HepG2 (cell line): ENCODE measurements around the gene PDE8B. TPM values are rescaled to one million over a fixed set of nuclear protein-coding genes. Genes with fewer than 3 reads are reported as not detected.

ENCODE experiments used
- ATAC-seq: fragments of 200-7000 bp; cut with Tn5 transposase; 3 replicates; pipeline ENCODE4 v1.9.1; 2020; ENCODE audit warnings: mild to moderate bottlenecking, moderate library complexity
- BruUV-seq: library from RNA; stranded (reverse); fragments of 400-500 nt; replicated peaks from 2 replicates; lab custom pipeline; 2021; lab: Mats Ljungman, UMichigan
- CTCF ChIA-PET: fragments of 300-600 bp; formaldehyde crosslinking; extraction: SDS; loops from one replicate; lab custom pipeline; 2021; ENCODE audit warnings: low total read pairs, inconsistent platforms, low intra/inter-chr PET ratio; lab: Yijun Ruan, JAX
- POLR2A ChIA-PET: fragments of 350-600 bp; sonication (Branson Sonifier 250); formaldehyde crosslinking; loops from one replicate; lab custom pipeline; 2020; ENCODE audit warnings: antibody characterized with exemption, inconsistent platforms; lab: Yijun Ruan, JAX
- DNase-seq: peaks from one replicate; pipeline ENCODE4 v3.0.0-alpha.2; 2015; ENCODE audit warnings: low spot score
- FAIRE-seq: peaks from 3 replicates; lab custom pipeline; 2011; peaks lifted over from hg19 to GRCh38; lab: Jason Lieb, UNC
- H2AFZ ChIP-seq: one replicate; pipeline ENCODE4 v1.6.1; 2011; ENCODE audit warnings: low read length, inconsistent platforms
- H3K27ac ChIP-seq: fragments of 300-600 bp; 3 replicates; pipeline ENCODE4 v1.8.0; 2011; ENCODE audit warnings: mixed run types, mild to moderate bottlenecking, mixed read lengths, low read length, inconsistent platforms; ENCODE audit not compliant: insufficient read depth; ENCODE audit errors: extremely low read length
- H3K27me3 ChIP-seq, 2 experiments: fragments of 200-600 bp in 1 of 2; 2 replicates in 1 of 2; 3 replicates in 1 of 2; pipeline versions ENCODE4 v1.6.0 to v1.8.0; 2011; ENCODE audit warnings: low read length in 2 of 2, mild to moderate bottlenecking in 2 of 2, moderate library complexity in 2 of 2, inconsistent platforms in 1 of 2; ENCODE audit not compliant: insufficient read depth in 2 of 2, control insufficient read depth in 1 of 2
- H3K36me3 ChIP-seq, 2 experiments: fragments of 200-600 bp in 1 of 2; replicated peaks in 1 of 2; 2 replicates in 1 of 2; 3 replicates in 1 of 2; pipeline versions ENCODE4 v1.5.1 to v1.8.0; 2011; ENCODE audit warnings: low read length in 2 of 2, inconsistent platforms in 1 of 2; ENCODE audit not compliant: insufficient read depth in 2 of 2, control insufficient read depth in 1 of 2
- H3K4me1 ChIP-seq: 2 replicates; pipeline ENCODE4 v1.5.1; 2012; ENCODE audit warnings: low read length, inconsistent platforms; ENCODE audit not compliant: insufficient read depth
- H3K4me2 ChIP-seq: 2 replicates; pipeline ENCODE4 v1.6.0; 2011; ENCODE audit warnings: low read depth, low read length, inconsistent platforms
- H3K4me3 ChIP-seq, 3 experiments: fragments of 200-600 bp in 1 of 3; sonication (generic), shearing (Covaris generic) in 1 of 3; replicated peaks in 1 of 3; 2 replicates each; pipeline ENCODE4 v1.5.1; 2011 to 2016; ENCODE audit warnings: low read length in 3 of 3, inconsistent platforms in 2 of 3, low read depth in 2 of 3, mild to moderate bottlenecking in 2 of 3, control low read depth in 1 of 3, mixed read lengths in 1 of 3; ENCODE audit not compliant: insufficient read depth in 1 of 3
- H3K79me2 ChIP-seq: one replicate; pipeline ENCODE4 v1.6.1; 2011; ENCODE audit warnings: low read length, inconsistent platforms; ENCODE audit not compliant: insufficient read depth
- H3K9ac ChIP-seq: 2 replicates; pipeline ENCODE4 v1.6.0; 2011; ENCODE audit warnings: mild to moderate bottlenecking, low read depth, low read length, inconsistent platforms; ENCODE audit not compliant: insufficient read depth
- H3K9me3 ChIP-seq: 2 replicates; pipeline ENCODE4 v1.5.1; 2012; ENCODE audit warnings: mild to moderate bottlenecking, low read length
- H4K20me1 ChIP-seq: 2 replicates; pipeline ENCODE4 v1.6.0; 2011; ENCODE audit warnings: inconsistent platforms, mild to moderate bottlenecking, low read length, moderate library complexity; ENCODE audit not compliant: insufficient read depth
- AGO2 ChIP-seq: fragments of 200-400 bp; formaldehyde crosslinking; optimal IDR thresholded peaks from 2 replicates; pipeline ENCODE3; 2017; ENCODE audit warnings: mild to moderate bottlenecking, low read depth, low read length, moderate library complexity
- BCL6 ChIP-seq: IDR thresholded peaks from 2 replicates; pipeline ENCODE4 v1.6.1; 2016; ENCODE audit warnings: missing genetic modification reagents, missing compliant biosample characterization
- BRF2 ChIP-seq: sonication (generic); formaldehyde crosslinking; IDR thresholded peaks from 2 replicates; pipeline ENCODE4 v1.8.1; 2022; ENCODE audit warnings: mild to moderate bottlenecking, missing genetic modification reagents
- HMGXB4 ChIP-seq, 2 experiments: sonication (generic) in 1 of 2; formaldehyde crosslinking in 1 of 2; IDR thresholded peaks; 2 replicates each; pipeline versions ENCODE4 v1.4.0 to v1.6.1; 2018 to 2020; ENCODE audit warnings: missing genetic modification reagents in 2 of 2, borderline replicate concordance in 1 of 2, low read depth in 1 of 2, mild to moderate bottlenecking in 1 of 2, missing biosample characterization in 1 of 2
- MIER2 ChIP-seq: IDR thresholded peaks from 2 replicates; pipeline ENCODE4 v1.6.1; 2016; ENCODE audit warnings: missing biosample characterization, missing genetic modification reagents
- SIN3B ChIP-seq: fragments of 150-350 bp; IDR thresholded peaks from 2 replicates; pipeline ENCODE4 v1.6.1; 2014; ENCODE audit warnings: low read length
- SP140L ChIP-seq: sonication (generic); formaldehyde crosslinking; IDR thresholded peaks from 2 replicates; pipeline ENCODE4 v1.4.0; 2020; ENCODE audit warnings: missing genetic modification reagents, borderline replicate concordance
- TSC22D2 ChIP-seq: sonication (generic); formaldehyde crosslinking; IDR thresholded peaks from 2 replicates; pipeline ENCODE4 v1.5.1; 2020; ENCODE audit warnings: missing genetic modification reagents, mild to moderate bottlenecking, borderline replicate concordance
- ZFX ChIP-seq: sonication (generic); formaldehyde crosslinking; IDR thresholded peaks from 2 replicates; pipeline ENCODE4 v1.4.0; 2020; ENCODE audit warnings: mild to moderate bottlenecking, low read depth, missing genetic modification reagents, moderate library complexity
- WGBS: methylation state at CpG from one replicate; pipeline ENCODE4 v1.1.6; 2017; ENCODE audit warnings: low lambda C conversion rate; 5-methylcytosine and 5-hydroxymethylcytosine counted together
- in situ Hi-C: cut with HindIII; loops from 2 replicates; pipeline ENCODE4 v1.10.0; 2017; ENCODE audit warnings: low pct_unique_long_range_greater_than_20kb; ENCODE audit not compliant: extremely low pct_ligation_motif_present
- intact Hi-C: fragments of 100-400 bp; cut with micrococcal nuclease; formaldehyde crosslinking; loops from one replicate; pipeline ENCODE4 v1.10.0; 2022; ENCODE audit not compliant: unreplicated experiment
- polyA plus RNA-seq, 8 experiments: library from polyadenylated mRNA; depleted of rRNA in 3 of 8; stranded (reverse) in 7 of 8; unstranded in 1 of 8; fragments of >200 nt; fragmentation: Illumina TruSeq in 4 of 8; extraction: Trizol in 4 of 8; gene quantifications; 2 replicates each; pipeline versions ENCODE4 v1.2.1 to v1.2.3, GENCODE V29; 2011 to 2016; ENCODE audit warnings: low read depth in 4 of 8, missing spikeins in 1 of 8, mixed read lengths in 1 of 8; ENCODE audit not compliant: insufficient read depth in 1 of 8
- total RNA-seq, 5 experiments: library from RNA; depleted of rRNA; stranded (reverse); fragments of >200 nt; fragmentation: Illumina TruSeq; extraction: Trizol; gene quantifications; 2 replicates each; pipeline ENCODE4 v1.2.3, GENCODE V29; 2016; ENCODE audit warnings: low read depth in 1 of 5

The PDE8B gene
- total and polyA plus RNA-seq, 2 of the 13 experiments (the other 11 are each of a cell fraction or from before 2014, with no cell fraction given), result 0.07 TPM; not detected in 1

GRCh38 chr5:77225531-77225930 lies 15.1 kb downstream of the PDE8B start:
- H3K27ac ChIP-seq, result no peak overlapping the region
- BruUV-seq, result no TSS peak
- no peaks in the 10 kb centered on the region for H3K79me2 ChIP-seq
- 58% methylated on average over 8 of the region's 8 CpGs for WGBS
- no peak overlapping the region for H3K4me2 ChIP-seq
- FAIRE-seq, result no peak
- H3K9ac ChIP-seq, result no peak overlapping the region
- H3K36me3 ChIP-seq, result no peaks in the 10 kb centered on the region
- TF ChIP-seq SIN3B (no peak), ZFX (no peak), SP140L (no peak), HMGXB4 (CRISPR knock-in tag; IDR thresholded peaks at IDR 0.05; ENCODE audit: borderline replicate concordance in 1 of 2, low read depth in 1 of 2) (no peak), MIER2 (CRISPR knock-in tag) (no peak), BCL6 (CRISPR knock-in tag) (no peak), AGO2 (no peak), TSC22D2 (CRISPR knock-in tag) (no peak), BRF2 (CRISPR knock-in tag) (no peak)
- peaks cover 0 to 5% of the 10 kb centered on the region in 2 experiments; a peak in 3 of 5 replicates for H3K27me3 ChIP-seq
- no peak for ATAC-seq
- no peak for DNase-seq
- H3K9me3 ChIP-seq, result no peaks in the 10 kb centered on the region
- H2AFZ ChIP-seq, result no peak overlapping the region
- H3K4me1 ChIP-seq, result no peaks in the 10 kb centered on the region
- ChIA-PET CTCF (no interaction called here), POLR2A (no interaction called here)
- no peaks in the 10 kb centered on the region for H4K20me1 ChIP-seq
- H3K4me3 ChIP-seq, result no peak overlapping the region
- in situ Hi-C loops, result no loop called here
- intact Hi-C loops, result no loop called here
